Stimulated activated CD8-positive, alpha-beta memory T cell treated with anti-CD3 and anti-CD28 coated beads, Interleukin-12 subunit alpha, Interleukin-12 subunit beta, amount 100 ng/mL, for 1 hour (primary cell): Measurements from ENCODE around the gene FXYD6.

Experiments used
- DNase-seq: peaks from one replicate; pipeline ENCODE4 v3.0.0-alpha.2; 2020; ENCODE audit warnings: low read depth

The FXYD6 gene

DNA sequence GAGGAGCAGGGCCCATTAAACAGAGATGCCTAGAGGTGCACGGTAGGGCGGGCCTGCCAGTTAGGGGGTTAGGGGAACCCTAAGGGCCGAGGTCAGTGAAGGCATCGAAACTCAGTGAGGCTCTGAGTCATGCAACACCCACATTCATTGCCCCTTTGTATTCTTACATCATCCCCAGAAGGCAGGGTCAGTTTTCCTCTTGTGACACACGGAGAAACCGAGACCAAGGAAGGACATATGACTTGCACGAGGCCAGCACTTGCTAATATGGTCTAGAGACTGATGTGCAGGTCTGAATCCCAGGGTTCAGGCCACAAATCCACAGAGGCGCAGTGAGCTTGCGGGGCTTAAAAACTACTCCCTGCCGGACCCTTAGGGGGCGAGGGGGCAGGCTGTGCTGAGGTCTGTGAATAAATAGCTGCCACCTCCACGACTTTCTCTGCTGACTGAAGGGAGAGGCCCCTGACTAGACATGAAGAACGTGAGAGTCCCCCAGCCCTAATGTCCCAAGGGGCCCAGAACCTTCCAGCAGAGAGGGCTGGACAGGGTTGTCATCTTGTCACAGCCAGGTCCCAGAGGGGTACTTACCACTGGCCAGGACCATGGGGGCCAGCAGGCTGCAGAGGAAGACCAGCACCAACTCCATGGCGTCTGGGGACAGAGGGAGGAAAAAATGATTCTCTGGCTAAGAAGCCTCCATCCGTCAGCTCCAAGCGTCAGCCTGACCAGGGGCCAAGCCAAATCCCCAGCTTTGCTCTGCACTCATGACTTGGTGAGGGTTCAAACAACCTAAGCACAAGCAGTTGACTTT lies 34.1 kb downstream of the FXYD6 start:
- no peak for DNase-seq

DNA sequence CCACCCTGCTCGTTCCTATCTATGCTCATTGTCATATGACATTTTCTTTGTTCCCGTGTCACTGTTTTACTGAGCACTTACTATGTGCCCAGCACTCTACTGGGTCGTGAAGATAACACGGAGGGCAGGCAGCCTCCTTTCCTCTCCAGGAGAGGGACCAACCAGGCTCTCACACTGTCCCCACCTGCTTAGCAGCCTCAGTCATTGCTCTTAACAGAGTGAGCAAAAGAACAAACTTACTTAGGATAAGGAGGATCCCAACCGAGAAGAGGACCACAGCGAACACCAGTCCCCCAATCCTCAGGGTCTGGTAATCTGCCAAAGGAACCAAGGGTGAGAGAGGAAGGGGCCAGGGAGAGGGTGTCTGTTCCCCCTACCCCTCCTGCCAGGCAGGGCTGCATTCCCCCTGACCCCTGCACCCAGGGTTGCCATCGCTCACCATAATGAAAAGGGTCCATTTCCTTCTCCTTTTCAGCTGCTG lies 34.9 kb downstream of the FXYD6 start:
- DNase-seq, result no peak

GRCh38 chr11:117840881-117841550 lies 35.4 kb downstream of the FXYD6 start:
- DNase-seq, result no peak

GRCh38 chr11:117839936-117840813 lies 36.3 kb downstream of the FXYD6 start:
- no peak for DNase-seq

GRCh38 chr11:117839380-117839881 lies 37.0 kb downstream of the FXYD6 start:
- no peak for DNase-seq

- no peak for DNase-seq
Measured at GRCh38 chr11:117838901-117839300, 37.6 kb downstream of the FXYD6 start.

GRCh38 chr11:117837791-117838190 lies 38.7 kb downstream of the FXYD6 start:
- no peak for DNase-seq

DNA sequence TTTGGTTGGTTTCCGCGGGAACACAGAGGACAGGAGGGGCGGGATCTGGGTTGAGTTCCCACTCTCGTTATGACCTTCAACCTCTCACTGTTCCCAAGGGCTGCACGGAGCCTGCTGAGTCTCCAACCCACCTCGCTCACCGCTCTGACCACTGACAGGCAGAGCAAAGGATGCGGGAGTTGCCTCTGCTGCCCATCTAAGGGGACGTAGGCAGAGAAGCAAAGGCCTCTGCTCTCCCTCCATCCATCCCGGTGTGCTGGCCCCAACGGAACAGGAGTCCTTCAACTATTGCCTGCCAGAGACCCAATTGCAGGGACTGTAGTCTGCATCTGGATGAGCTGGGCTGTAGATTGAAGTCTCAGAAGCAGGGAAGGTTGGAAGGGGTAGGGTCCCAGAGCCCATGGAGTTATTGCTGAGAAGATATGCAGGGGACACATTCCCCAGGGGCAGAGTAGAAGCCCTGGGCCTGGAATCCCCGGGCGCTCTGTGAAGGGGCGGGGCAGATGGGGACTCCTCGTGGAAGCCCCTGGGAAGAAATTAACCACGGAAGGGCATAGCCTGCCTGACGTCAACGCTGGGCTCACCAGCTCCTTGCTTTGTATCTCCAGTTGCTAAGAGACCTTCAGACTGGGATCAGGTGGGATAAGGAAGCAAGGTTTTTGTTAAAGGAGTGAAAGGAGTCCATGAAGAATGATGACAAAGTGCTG lies 39.2 kb downstream of the FXYD6 start:
- no peak for DNase-seq

GRCh38 chr11:117836077-117836960 lies 40.1 kb downstream of the FXYD6 start:
- no peak for DNase-seq

GRCh38 chr11:117835576-117835975 lies 40.9 kb downstream of the FXYD6 start:
- no peak for DNase-seq

GRCh38 chr11:117834838-117835443 lies 41.5 kb downstream of the FXYD6 start:
- DNase-seq, result no peak

DNA sequence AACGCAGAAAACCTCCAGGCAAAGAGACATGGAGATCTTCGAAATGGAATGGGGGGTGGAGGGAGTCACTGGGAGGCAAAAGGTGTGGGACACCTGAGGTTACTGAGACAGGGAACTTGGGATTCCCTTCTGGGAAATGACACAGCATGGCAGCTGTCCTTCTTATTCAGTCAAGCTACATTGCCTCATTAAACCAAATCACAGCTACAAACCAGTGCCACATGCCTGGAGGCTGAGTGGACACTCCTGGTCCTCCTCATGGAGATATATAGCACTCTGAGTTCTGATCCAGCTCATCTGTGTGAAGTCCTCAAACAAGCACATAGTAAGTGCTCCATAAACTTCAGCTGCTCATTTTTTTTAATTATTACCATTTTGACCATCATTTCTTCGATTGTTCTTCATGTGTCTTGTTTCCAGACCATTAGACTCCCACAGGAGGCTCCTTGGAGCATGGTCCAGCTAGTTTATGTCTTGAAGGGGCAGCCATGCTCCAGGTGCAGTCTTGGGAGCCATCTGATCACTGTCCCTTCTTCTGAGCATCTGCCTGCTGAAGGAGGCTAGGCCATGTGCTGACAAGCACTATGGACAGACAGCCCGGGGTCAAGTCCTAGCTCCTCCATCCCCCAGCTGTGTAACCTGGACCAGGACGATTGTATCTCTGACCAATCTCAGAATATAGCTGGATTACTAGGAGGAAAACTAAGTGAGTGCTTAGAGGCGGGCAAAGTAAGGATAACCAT lies 42.2 kb downstream of the FXYD6 start:
- DNase-seq, result no peak

DNA sequence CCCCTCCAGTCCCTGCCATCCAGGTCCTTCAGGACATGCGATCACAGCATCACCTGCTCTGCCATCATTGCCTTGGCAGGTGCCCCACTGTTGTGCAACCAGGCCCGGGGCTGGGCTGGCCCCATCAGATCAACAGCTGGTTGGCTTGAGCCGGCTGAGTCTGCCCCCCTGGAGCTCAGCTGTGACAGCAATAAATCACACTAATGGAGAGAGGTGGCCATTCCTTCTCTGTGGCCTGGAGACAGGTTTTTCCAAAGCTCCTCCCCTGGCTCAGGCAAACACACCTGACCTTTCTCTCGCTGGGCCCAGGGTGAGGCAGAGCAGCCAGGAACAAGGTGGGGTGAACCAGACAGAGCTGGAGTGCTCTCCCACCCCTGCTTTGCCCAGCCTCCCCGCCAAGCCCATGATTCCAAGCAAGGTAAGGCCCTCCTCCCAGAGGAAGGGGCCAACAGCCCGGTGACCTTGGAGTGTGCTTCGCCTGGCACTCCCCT lies 43.0 kb downstream of the FXYD6 start:
- DNase-seq, result no peak

GRCh38 chr11:117832511-117832910 lies 43.9 kb downstream of the FXYD6 start:
- no peak for DNase-seq

DNA sequence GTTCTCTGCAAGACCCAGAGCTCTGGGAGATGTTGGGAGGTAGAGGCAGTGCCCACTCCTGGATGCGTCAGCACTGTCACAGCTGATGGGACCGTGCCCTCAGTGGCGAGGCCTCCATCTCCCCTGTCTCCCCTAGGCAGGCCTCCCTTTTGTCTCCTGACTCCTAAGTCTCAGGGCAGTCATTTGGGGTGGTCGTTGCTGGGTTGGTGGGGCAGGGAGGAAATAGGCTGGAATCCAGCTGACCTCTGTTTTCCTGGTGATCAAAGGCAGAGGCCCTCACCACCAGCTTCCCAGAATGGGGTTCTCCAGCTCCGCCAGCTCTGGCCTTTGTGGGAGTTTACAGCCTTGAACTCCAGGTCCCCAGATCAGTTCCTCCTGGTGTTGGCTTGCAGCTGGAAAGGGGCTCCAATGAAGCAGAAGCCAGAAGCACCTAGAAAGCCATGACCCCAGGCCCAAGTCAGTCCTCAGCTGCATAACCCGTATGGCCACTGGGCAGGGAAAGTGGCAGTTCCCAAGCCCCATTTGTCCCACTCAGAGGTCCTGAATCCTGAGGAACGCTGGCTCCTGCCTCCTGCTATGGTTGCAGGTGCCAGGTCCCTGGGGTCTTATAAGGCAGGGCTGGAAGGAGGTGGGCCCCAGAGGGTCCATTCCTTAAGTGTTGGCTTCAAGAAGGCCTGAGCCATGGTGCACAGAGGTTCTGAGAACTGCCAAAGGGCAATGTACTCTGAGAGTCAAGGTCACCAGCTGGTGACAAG lies 44.6 kb downstream of the FXYD6 start:
- no peak for DNase-seq

DNA sequence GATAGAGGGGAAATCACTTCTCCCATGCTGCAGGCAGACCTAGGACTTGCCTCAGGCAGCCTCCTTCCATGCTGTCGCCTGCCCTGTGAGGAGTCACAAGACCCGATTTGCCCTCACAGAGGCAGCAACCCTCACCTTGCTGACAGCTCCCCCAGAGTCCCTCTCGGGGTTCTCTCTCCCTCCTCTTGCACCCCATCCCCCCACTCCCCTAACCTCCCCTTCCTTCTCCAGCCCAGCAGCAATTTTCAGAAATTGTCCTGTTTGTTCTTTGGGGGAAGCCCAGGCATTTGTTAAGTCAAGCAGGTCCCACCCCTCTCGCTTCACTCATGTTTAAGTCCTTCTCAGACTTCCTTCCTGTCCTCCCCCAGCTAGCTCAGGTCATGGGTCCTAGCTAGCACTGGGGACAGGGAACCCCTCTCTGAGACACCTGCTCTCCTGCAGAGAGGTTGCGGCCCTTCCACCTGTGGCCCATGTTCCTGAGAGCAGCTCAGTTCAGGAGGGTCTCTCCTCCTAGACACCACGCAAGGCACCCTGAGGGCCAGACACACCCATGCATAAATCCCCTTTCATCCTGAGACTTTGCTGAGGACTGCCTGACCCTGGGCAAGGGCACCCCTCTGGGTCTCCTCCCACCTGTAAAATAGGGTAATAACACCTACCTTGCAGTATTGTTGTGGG lies 45.6 kb downstream of the FXYD6 start:
- DNase-seq, result no peak

DNA sequence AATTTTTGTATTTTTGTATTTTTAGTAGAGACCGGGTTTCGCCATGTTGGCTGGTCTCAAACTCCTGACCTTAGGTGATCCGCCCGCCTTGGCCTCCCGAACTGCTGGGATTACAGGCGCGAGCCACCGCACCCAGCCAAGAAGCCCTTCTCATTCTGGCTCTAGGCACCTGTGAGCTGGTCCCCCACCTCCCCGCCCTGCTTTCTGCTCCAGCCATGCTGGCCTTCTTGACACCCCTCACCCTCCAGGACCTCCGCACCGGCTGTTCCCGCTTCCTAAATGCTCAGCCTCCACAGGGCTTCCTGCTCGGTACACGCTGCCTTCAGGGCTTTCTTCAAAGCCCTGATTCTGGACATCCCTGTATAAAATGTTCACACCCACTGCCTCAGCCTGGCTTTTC lies 46.4 kb downstream of the FXYD6 start:
- DNase-seq, result no peak

- no peak for DNase-seq
Measured at GRCh38 chr11:117829369-117829725, 47.1 kb downstream of the FXYD6 start.
